GM10248 (cell line): ENCODE data around the gene PADI6.

Source experiments
- CTCF ChIA-PET: fragments of 300-600 bp; sonication (Branson Sonifier 250); formaldehyde crosslinking; extraction: SDS; loops from one replicate; lab custom pipeline; 2021; ENCODE audit warnings: antibody characterized with exemption; lab: Yijun Ruan, JAX
- POLR2A ChIA-PET: fragments of 350-650 bp; sonication (Branson Sonifier 250); formaldehyde crosslinking; extraction: SDS; loops from one replicate; lab custom pipeline; 2020; ENCODE audit warnings: antibody characterized with exemption; lab: Yijun Ruan, JAX
- DNase-seq: peaks from one replicate; pipeline ENCODE4 v3.0.0; 2012; ENCODE audit errors: extremely low spot score
- TF ChIP-seq, protein P1 (sequence below): IDR thresholded peaks from 2 replicates; pipeline ENCODE4 v1.5.1; 2012; ENCODE audit warnings: mild to moderate bottlenecking, low read depth; ENCODE audit errors: extremely low read depth, missing control alignments, control extremely low read depth

PADI6 gene

DNA sequence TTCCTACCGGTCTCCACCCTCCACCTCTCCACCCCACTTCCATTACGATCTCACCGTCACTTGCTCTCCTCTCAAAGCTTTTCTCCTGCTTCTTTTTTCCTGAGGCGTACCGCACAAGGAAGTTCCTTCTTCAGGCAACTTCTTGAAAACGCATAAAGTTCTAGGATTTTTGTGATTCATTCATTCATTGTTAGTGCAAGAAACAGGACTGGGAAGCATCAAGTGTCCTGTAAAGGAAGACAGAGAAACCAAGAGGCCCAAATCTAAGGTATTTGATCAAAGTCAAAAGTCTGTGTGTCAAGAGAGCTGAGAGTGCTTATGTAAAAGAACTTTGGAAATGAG is 68.8 kb downstream of the PADI6 start:
- CTCF ChIA-PET, result interaction anchor here (0.8 to 2.3 kb wide), 4 partner anchors 12 to 37 kb away, joined by 3 to 10 read pairs (median 4); no protein-coding TSS in a partner anchor
- TF ChIP-seq, protein P1, sequence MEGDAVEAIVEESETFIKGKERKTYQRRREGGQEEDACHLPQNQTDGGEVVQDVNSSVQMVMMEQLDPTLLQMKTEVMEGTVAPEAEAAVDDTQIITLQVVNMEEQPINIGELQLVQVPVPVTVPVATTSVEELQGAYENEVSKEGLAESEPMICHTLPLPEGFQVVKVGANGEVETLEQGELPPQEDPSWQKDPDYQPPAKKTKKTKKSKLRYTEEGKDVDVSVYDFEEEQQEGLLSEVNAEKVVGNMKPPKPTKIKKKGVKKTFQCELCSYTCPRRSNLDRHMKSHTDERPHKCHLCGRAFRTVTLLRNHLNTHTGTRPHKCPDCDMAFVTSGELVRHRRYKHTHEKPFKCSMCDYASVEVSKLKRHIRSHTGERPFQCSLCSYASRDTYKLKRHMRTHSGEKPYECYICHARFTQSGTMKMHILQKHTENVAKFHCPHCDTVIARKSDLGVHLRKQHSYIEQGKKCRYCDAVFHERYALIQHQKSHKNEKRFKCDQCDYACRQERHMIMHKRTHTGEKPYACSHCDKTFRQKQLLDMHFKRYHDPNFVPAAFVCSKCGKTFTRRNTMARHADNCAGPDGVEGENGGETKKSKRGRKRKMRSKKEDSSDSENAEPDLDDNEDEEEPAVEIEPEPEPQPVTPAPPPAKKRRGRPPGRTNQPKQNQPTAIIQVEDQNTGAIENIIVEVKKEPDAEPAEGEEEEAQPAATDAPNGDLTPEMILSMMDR, result no peak
- DNase-seq, result no peak
- POLR2A ChIA-PET, result no interaction called here

DNA sequence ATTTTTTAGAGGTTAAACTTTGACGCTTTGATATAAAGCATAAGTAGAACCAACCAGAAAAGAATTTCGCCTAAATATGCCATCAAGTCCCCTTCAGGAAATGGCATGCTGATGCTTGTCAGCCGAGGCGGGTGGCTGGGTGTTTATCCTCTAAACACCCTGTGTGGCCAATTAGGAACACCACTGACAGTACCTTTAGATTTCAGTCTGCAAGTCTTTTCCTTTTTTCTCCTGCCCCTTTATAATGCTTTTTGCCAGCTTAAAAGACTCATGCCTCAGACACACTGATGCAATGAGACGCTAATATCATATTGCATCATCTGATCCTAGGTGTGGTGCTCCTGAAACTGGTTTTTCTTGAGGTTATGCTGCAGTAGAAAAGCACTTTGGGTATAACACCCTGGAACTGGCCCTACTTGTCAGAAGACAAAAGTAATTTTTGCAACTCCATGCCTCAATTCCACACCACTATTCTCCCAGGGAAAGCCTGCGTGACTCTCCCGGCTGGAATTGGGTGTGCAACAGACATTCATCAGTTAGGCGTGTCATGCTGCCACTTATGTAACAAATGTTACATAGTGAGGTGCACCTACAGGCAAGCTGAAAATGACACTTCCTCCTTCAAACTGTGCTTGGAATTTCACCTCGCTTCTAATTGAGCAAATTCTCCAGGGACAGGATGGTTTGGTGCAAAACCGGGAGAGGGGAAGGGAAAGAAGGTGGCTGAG is 69.4 kb downstream of the PADI6 start:
- POLR2A ChIA-PET, result no interaction called here
- CTCF ChIA-PET, result interaction anchor here (0.8 to 1.8 kb wide), 3 partner anchors 10 to 21 kb away, joined by 3 to 4 read pairs (median 4); no protein-coding TSS in a partner anchor
- TF ChIP-seq, protein P1, result no peak
- DNase-seq, result no peak

DNA sequence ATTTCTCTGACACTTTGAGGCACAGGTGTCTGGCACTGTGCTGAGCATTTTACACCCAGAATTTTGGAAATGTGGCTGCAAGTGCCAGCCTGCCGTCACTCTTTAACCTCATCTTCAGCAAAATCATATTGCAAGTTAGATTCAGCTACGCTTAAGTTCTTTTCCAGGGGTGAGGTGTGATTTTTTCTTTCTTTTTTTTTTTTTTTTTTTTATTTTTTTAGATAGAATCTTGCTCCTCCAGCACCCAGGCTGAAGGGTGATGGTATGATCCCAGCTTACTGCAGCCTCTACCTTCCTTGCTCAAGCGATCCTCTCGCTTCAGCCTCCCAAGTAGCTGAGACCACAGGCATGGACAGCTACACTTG is 70.0 kb downstream of the PADI6 start:
- CTCF ChIA-PET, result interaction anchor here (1.1 to 1.8 kb wide), 3 partner anchors 11 to 23 kb away, joined by 3 to 4 read pairs (median 4); no protein-coding TSS in a partner anchor
- TF ChIP-seq, protein P1, result no peak
- POLR2A ChIA-PET, result no interaction called here
- DNase-seq, result no peak

DNA sequence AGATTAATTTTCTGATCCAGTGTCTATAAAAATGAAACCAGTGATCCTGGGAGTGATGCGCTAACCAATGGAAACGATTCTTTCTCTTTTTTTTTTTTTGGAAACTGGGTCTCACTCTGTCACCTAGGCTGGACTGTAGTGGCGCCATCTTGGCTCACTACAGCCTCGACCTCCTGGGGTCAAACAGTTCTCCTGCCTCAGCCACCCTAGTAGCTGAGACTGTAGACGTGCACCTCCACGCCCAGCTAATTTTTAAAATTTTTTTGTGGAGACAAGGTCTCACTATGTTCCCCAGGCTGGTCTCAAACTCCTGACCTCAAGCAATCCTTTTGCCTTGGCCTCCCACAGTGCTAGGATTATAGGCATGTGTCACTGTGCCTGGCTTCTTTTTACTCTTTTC is 70.8 kb downstream of the PADI6 start:
- ChIA-PET POLR2A (no interaction called here), CTCF (interaction anchor here (1.2 to 1.8 kb wide), 3 partner anchors 10 to 24 kb away, joined by 3 to 4 read pairs (median 3); no protein-coding TSS in a partner anchor)
- no peak for DNase-seq
- TF ChIP-seq, protein P1, result no peak

DNA sequence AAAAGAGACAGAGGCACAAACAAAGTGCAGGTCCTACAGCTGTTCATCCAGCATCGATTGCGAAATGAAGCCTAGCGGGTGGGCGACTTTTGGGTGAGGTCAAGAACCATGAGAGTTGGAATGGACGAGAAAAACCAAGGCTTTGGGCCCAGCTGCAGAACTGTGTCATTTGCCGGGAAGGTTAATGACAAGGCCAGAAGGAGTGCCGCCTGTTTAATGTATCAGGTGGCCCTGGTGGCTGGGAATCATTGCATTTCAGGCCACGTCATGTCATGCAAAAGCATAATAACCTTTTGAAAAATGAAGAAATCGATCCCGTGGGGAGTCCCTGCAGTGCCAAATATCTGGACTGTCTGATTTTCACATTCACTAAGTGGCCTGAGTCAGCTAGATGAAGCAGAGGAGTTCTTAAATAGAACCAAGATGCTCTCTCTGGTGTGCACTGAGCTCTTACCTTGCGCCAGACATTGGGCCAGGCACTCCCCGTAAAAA is 75.6 kb downstream of the PADI6 start:
- POLR2A ChIA-PET, result no interaction called here
- TF ChIP-seq, protein P1, result no peak
- no peak for DNase-seq
- CTCF ChIA-PET, result interaction anchor here (1.3 kb wide), 1 partner anchor 21 kb away, joined by 3 read pairs; no protein-coding TSS in a partner anchor
